ENCODE results near the gene CDH7.
A peak's percentile ranks its signal among the peaks of the same experiment; 100 is the strongest.

Gene CDH7

DNA sequence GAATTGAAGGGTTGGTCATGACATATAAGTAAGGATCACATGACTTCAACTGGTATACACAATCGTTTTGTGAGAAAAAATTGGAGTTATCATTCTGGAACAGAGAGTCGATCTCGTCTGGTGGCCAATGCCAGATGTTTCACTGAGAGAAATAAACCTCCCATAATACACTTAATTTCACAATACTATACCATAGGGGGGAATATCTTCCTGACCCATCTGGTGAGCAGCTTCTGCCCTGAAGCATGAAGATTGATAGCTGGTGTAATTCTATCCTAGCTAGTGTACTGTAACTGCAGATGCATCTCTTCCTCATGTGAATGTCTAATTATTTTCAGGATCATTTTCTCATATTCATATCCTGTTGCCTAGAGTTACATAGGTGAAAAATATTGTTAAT is 15.7 kb upstream of the CDH7 start:
- no peaks in the 10 kb centered on the region for H4K20me1 ChIP-seq (ENCODE audit: insufficient read depth, low read length, poor library complexity, severe bottlenecking)
- no peaks in the 10 kb centered on the region for H3K9me3 ChIP-seq (ENCODE audit: insufficient read depth, low read depth, low read length)
- no peak overlapping the region for H2AFZ ChIP-seq (ENCODE audit: low read length)
- peaks cover 8% of the 10 kb centered on the region for H3K4me1 ChIP-seq (ENCODE audit: insufficient read depth, low read length, poor library complexity, severe bottlenecking)
- no peaks in the 10 kb centered on the region for H3K79me2 ChIP-seq (ENCODE audit: insufficient read depth, low read length)
- H3K4me3 ChIP-seq (ENCODE audit: low read length, poor library complexity, severe bottlenecking) = no peak overlapping the region
- no peak overlapping the region for H3K9ac ChIP-seq (ENCODE audit: low read depth, low read length, poor library complexity, severe bottlenecking)
- H3F3A ChIP-seq (ENCODE audit: low read depth) = no peaks in the 10 kb centered on the region; the same call in 1 of the 2 replicates
- TF ChIP-seq, protein P1, sequence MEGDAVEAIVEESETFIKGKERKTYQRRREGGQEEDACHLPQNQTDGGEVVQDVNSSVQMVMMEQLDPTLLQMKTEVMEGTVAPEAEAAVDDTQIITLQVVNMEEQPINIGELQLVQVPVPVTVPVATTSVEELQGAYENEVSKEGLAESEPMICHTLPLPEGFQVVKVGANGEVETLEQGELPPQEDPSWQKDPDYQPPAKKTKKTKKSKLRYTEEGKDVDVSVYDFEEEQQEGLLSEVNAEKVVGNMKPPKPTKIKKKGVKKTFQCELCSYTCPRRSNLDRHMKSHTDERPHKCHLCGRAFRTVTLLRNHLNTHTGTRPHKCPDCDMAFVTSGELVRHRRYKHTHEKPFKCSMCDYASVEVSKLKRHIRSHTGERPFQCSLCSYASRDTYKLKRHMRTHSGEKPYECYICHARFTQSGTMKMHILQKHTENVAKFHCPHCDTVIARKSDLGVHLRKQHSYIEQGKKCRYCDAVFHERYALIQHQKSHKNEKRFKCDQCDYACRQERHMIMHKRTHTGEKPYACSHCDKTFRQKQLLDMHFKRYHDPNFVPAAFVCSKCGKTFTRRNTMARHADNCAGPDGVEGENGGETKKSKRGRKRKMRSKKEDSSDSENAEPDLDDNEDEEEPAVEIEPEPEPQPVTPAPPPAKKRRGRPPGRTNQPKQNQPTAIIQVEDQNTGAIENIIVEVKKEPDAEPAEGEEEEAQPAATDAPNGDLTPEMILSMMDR (conservative IDR thresholded peaks at IDR 0.05; ENCODE audit: low read length) = no peak
- no peak for TF ChIP-seq EZH2phosphoT487 (IDR thresholded peaks at IDR 0.05; ENCODE audit: borderline replicate concordance)
- no peak overlapping the region for H3K4me2 ChIP-seq (ENCODE audit: low read depth, low read length, poor library complexity, severe bottlenecking)
- no peaks in the 10 kb centered on the region for H3K27me3 ChIP-seq (ENCODE audit: insufficient read depth, low read length, poor library complexity, severe bottlenecking)
- no peaks in the 10 kb centered on the region for H3K9me2 ChIP-seq (replicated peaks; ENCODE audit: low read depth, low read length)
- no peaks in the 10 kb centered on the region for H3K36me3 ChIP-seq (ENCODE audit: insufficient read depth, low read length)

- peak overlapping the region; percentile 48 for H3K9ac ChIP-seq (ENCODE audit: low read depth, low read length, poor library complexity, severe bottlenecking)
Observed at GRCh38 chr18:65737471-65737955, 13.3 kb upstream of the CDH7 start.

DNA sequence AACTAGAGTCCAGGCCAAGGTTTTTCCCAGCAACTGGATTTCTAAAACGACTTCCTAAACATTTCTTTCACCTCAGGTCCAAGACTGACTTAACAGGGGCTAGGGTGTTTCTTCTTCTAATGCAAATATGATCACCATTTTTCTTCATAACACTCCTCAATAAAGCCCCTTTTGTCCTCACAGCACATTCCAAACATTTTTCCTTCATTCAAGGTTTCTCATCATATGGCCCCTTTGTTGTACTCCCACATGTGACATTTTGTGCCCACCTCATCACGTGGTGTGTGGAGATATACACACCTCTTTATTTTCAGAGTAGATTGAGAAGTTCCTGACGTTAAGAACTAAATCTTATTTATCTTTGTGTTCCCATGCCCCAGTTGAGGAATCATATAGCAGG is 3.9 kb upstream of the CDH7 start:
- Histone ChIP-seq H3K79me2 (ENCODE audit: insufficient read depth, low read length) (no peaks in the 10 kb centered on the region), H4K20me1 (ENCODE audit: insufficient read depth, low read length, poor library complexity, severe bottlenecking) (no peaks in the 10 kb centered on the region), H3K4me2 (ENCODE audit: low read depth, low read length, poor library complexity, severe bottlenecking) (no peak overlapping the region), H3K9ac (ENCODE audit: low read depth, low read length, poor library complexity, severe bottlenecking) (no peak overlapping the region), H3K9me2 (replicated peaks; ENCODE audit: low read depth, low read length) (no peaks in the 10 kb centered on the region), H3F3A (ENCODE audit: low read depth) (no peaks in the 10 kb centered on the region), H2AFZ (ENCODE audit: low read length) (no peak overlapping the region), H3K9me3 (ENCODE audit: insufficient read depth, low read depth, low read length) (no peaks in the 10 kb centered on the region), H3K27me3 (ENCODE audit: insufficient read depth, low read length, poor library complexity, severe bottlenecking) (no peaks in the 10 kb centered on the region), H3K4me1 (ENCODE audit: insufficient read depth, low read length, poor library complexity, severe bottlenecking) (no peaks in the 10 kb centered on the region), H3K4me3 (ENCODE audit: low read length, poor library complexity, severe bottlenecking) (no peak overlapping the region), H3K36me3 (ENCODE audit: insufficient read depth, low read length) (no peaks in the 10 kb centered on the region)
- TF ChIP-seq, protein P1 (conservative IDR thresholded peaks at IDR 0.05; ENCODE audit: low read length) = no peak
- TF ChIP-seq EZH2phosphoT487 (IDR thresholded peaks at IDR 0.05; ENCODE audit: borderline replicate concordance) = no peak

More at GRCh38 chr18:65737471-65737955, 13.3 kb upstream of the CDH7 start:
- Histone ChIP-seq H3K4me1 (ENCODE audit: insufficient read depth, low read length, poor library complexity, severe bottlenecking) (peaks cover 8% of the 10 kb centered on the region), H3K9me3 (ENCODE audit: insufficient read depth, low read depth, low read length) (no peaks in the 10 kb centered on the region), H2AFZ (ENCODE audit: low read length) (peak overlapping the region; percentile 97), H3K79me2 (ENCODE audit: insufficient read depth, low read length) (no peaks in the 10 kb centered on the region), H4K20me1 (ENCODE audit: insufficient read depth, low read length, poor library complexity, severe bottlenecking) (no peaks in the 10 kb centered on the region), H3K27me3 (ENCODE audit: insufficient read depth, low read length, poor library complexity, severe bottlenecking) (no peaks in the 10 kb centered on the region), H3K9me2 (replicated peaks; ENCODE audit: low read depth, low read length) (no peaks in the 10 kb centered on the region), H3F3A (ENCODE audit: low read depth) (no peaks in the 10 kb centered on the region; the same call in 1 of the 2 replicates), H3K4me2 (ENCODE audit: low read depth, low read length, poor library complexity, severe bottlenecking) (peak overlapping the region; percentile 60), H3K4me3 (ENCODE audit: low read length, poor library complexity, severe bottlenecking) (peak overlapping the region; percentile 45), H3K36me3 (ENCODE audit: insufficient read depth, low read length) (no peaks in the 10 kb centered on the region)
- no peak for TF ChIP-seq EZH2phosphoT487 (IDR thresholded peaks at IDR 0.05; ENCODE audit: borderline replicate concordance)
- TF ChIP-seq, protein P1 (conservative IDR thresholded peaks at IDR 0.05; ENCODE audit: low read length) = no peak

Measured in Loucy (cell line).